ENCODE results near the gene NFILZ.
"Not testable (repeated sequence)": the region's sequence is repeated elsewhere in the genome, so short reads cannot be mapped to it uniquely, and the experiment has no call there.

NFILZ gene

DNA sequence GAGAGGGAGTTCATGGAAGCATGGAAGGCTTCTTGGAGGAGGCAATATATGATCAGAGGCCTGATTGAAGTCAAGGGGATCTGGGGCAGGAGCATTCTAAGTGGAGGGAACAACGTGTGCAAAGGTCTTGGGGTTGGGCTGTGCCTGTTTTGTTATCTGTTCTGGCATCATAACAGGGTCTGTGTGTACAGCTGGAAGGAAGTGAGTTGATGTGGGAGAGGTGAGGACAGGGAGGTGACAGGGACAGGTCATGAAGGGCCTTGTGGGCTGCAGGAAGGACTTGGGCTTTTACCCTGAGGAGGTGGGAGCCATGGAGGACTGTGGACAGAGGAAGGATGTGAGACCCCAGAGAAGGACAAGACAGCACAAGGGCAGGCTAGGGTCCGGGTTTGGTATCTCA is 1.2 kb upstream of the NFILZ start:
- DNase-seq (ENCODE audit: extremely low spot score): no peak
- ChIA-PET CTCF (no interaction called here), POLR2A (no interaction called here)

DNA sequence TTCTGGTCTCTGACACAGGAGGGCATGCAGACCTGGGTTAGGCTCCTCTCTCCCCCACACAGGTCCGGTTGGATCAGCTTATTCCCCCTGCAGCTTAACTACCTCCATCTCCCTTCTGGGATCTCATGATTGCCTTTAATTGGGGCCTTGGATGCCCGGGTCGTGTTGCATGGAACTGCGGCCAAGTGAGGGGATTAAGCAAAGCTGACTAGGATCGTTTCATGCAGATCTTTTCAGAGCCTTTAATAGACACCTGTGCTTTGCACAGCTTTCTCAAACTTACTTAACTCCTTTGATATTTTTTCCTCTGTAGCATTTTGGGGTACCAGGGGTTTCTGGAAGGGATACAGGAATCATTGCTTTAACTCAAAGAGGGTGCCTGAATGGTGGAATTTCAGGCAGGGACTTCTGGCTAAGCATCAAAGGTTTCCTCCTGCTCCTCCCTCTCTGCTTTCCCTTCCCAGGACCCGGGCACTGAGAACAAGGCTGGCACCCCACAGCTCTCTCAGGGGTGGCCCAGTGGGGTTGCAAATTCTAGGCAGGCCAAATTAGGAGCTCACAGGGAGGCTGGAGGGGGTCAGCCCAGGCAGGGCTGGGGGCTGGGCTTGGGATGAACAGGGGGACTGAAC is 477 bp downstream of the NFILZ start:
- DNase-seq (ENCODE audit: extremely low spot score): no peak
- CTCF ChIA-PET: interaction anchor here (1.0 kb wide), 1 partner anchor 50 kb away, joined by 3 read pairs; no protein-coding TSS in a partner anchor
- no peak for TF ChIP-seq SP1 (IDR thresholded peaks at IDR 0.05)
- no peak for TF ChIP-seq LEF1 (IDR thresholded peaks at IDR 0.05; ENCODE audit: borderline replicate concordance)
- no peak for TF ChIP-seq FOXM1 (IDR thresholded peaks at IDR 0.05; ENCODE audit: borderline replicate concordance)
- no peak for TF ChIP-seq HDGF (IDR thresholded peaks at IDR 0.05; ENCODE audit: borderline replicate concordance)
- TF ChIP-seq TARDBP (IDR thresholded peaks at IDR 0.05): no peak
- TF ChIP-seq ARNT (IDR thresholded peaks at IDR 0.05): no peak
- TF ChIP-seq, protein P1, sequence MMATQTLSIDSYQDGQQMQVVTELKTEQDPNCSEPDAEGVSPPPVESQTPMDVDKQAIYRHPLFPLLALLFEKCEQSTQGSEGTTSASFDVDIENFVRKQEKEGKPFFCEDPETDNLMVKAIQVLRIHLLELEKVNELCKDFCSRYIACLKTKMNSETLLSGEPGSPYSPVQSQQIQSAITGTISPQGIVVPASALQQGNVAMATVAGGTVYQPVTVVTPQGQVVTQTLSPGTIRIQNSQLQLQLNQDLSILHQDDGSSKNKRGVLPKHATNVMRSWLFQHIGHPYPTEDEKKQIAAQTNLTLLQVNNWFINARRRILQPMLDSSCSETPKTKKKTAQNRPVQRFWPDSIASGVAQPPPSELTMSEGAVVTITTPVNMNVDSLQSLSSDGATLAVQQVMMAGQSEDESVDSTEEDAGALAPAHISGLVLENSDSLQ (IDR thresholded peaks at IDR 0.05): no peak
- no peak for TF ChIP-seq ELF4 (IDR thresholded peaks at IDR 0.05)
- no peak for TF ChIP-seq CTBP1 (IDR thresholded peaks at IDR 0.05; ENCODE audit: borderline replicate concordance)
- no peak for TF ChIP-seq L3MBTL2 (conservative IDR thresholded peaks at IDR 0.05)
- TF ChIP-seq FOXK2 (IDR thresholded peaks at IDR 0.05): no peak
- no peak for TF ChIP-seq FOXA1 (IDR thresholded peaks at IDR 0.05)
- TF ChIP-seq NFRKB (IDR thresholded peaks at IDR 0.05): no peak
- TF ChIP-seq ZNF384 (IDR thresholded peaks at IDR 0.05): no peak
- no peak for TF ChIP-seq SUZ12 (IDR thresholded peaks at IDR 0.05)
- TF ChIP-seq BHLHE40 (IDR thresholded peaks at IDR 0.05; ENCODE audit: borderline replicate concordance): no peak
- POLR2A ChIA-PET: interaction anchor here (0.5 to 1.0 kb wide), 2 partner anchors 9 to 11 kb away, joined by 3 to 4 read pairs; no protein-coding TSS in a partner anchor

More for the DNA sequence above, 1.2 kb upstream of the NFILZ start:
- TF ChIP-seq ZNF384 (IDR thresholded peaks at IDR 0.05): no peak

DNA sequence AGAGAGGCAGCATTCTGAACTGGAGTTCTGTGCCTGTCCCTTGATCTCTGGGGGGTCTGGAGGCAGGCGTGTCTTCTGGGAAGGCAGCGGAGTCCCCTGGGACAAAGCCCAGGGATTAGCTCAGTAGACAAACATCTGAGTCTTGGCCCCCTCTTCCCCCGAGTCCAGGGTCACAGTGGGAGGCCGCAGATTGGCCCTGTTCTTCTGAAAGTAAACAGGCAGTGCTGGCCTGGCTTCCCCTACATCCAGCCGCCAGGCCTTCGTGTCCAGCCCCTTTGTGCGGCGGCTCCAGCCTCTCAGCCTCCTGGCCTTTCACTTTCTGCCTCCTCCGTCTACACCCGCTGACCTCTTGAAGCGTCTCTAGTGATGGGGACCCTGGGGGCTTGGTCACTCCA is 989 bp downstream of the NFILZ start:
- ChIA-PET POLR2A (interaction anchor here (1.0 kb wide), 1 partner anchor 9 kb away, joined by 4 read pairs; no protein-coding TSS in a partner anchor), CTCF (interaction anchor here (1.0 kb wide), 1 partner anchor 50 kb away, joined by 3 read pairs; no protein-coding TSS in a partner anchor)
- no peak for DNase-seq (ENCODE audit: extremely low spot score)
- no peak for TF ChIP-seq SP1 (IDR thresholded peaks at IDR 0.05)
- no peak for TF ChIP-seq CTBP1 (IDR thresholded peaks at IDR 0.05; ENCODE audit: borderline replicate concordance)
- no peak for TF ChIP-seq TARDBP (IDR thresholded peaks at IDR 0.05)
- no peak for TF ChIP-seq HDGF (IDR thresholded peaks at IDR 0.05; ENCODE audit: borderline replicate concordance)
- no peak for TF ChIP-seq L3MBTL2 (conservative IDR thresholded peaks at IDR 0.05)
- no peak for TF ChIP-seq ELF4 (IDR thresholded peaks at IDR 0.05)
- TF ChIP-seq LEF1 (IDR thresholded peaks at IDR 0.05; ENCODE audit: borderline replicate concordance): no peak
- no peak for TF ChIP-seq SUZ12 (IDR thresholded peaks at IDR 0.05)
- TF ChIP-seq NFRKB (IDR thresholded peaks at IDR 0.05): no peak
- no peak for TF ChIP-seq FOXA1 (IDR thresholded peaks at IDR 0.05)
- TF ChIP-seq ARNT (IDR thresholded peaks at IDR 0.05): no peak
- TF ChIP-seq, protein P1 (IDR thresholded peaks at IDR 0.05): no peak
- TF ChIP-seq ZNF384 (IDR thresholded peaks at IDR 0.05): no peak
- no peak for TF ChIP-seq FOXM1 (IDR thresholded peaks at IDR 0.05; ENCODE audit: borderline replicate concordance)
- no peak for TF ChIP-seq BHLHE40 (IDR thresholded peaks at IDR 0.05; ENCODE audit: borderline replicate concordance)
- no peak for TF ChIP-seq FOXK2 (IDR thresholded peaks at IDR 0.05)

DNA sequence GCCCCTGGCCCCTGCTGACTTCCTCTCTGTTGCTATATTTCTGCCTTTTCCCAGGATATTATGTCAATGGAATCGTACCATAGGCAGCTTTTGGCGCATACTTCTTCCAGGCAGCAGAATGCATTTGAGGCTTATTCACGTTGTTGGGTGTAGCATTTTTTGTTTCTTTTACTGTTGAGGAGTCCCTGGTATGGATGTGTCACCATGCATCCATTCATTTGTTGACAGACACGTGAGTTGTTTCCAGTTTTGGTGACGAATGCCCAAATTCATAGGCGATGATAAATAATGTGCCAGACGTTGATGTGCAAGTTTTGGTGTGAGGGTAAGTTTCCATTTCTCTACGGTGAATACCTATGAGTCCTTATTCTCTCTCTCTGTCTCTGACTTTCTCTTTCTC is 5.0 kb downstream of the NFILZ start:
- ChIA-PET CTCF (no interaction called here), POLR2A (no interaction called here)
- no peak for TF ChIP-seq LEF1 (IDR thresholded peaks at IDR 0.05; ENCODE audit: borderline replicate concordance)
- no peak for TF ChIP-seq BHLHE40 (IDR thresholded peaks at IDR 0.05; ENCODE audit: borderline replicate concordance)
- TF ChIP-seq, protein P1 (IDR thresholded peaks at IDR 0.05): no peak
- no peak for TF ChIP-seq FOXA1 (IDR thresholded peaks at IDR 0.05)
- TF ChIP-seq ZNF384 (IDR thresholded peaks at IDR 0.05): no peak
- TF ChIP-seq ELF4 (IDR thresholded peaks at IDR 0.05): no peak
- no peak for TF ChIP-seq FOXM1 (IDR thresholded peaks at IDR 0.05; ENCODE audit: borderline replicate concordance)
- TF ChIP-seq HDGF (IDR thresholded peaks at IDR 0.05; ENCODE audit: borderline replicate concordance): no peak
- no peak for TF ChIP-seq ARNT (IDR thresholded peaks at IDR 0.05)
- TF ChIP-seq NFRKB (IDR thresholded peaks at IDR 0.05): no peak
- TF ChIP-seq CTBP1 (IDR thresholded peaks at IDR 0.05; ENCODE audit: borderline replicate concordance): no peak
- no peak for TF ChIP-seq SP1 (IDR thresholded peaks at IDR 0.05)
- TF ChIP-seq SUZ12 (IDR thresholded peaks at IDR 0.05): no peak
- TF ChIP-seq TARDBP (IDR thresholded peaks at IDR 0.05): no peak
- TF ChIP-seq FOXK2 (IDR thresholded peaks at IDR 0.05): no peak
- no peak for DNase-seq (ENCODE audit: extremely low spot score)

DNA sequence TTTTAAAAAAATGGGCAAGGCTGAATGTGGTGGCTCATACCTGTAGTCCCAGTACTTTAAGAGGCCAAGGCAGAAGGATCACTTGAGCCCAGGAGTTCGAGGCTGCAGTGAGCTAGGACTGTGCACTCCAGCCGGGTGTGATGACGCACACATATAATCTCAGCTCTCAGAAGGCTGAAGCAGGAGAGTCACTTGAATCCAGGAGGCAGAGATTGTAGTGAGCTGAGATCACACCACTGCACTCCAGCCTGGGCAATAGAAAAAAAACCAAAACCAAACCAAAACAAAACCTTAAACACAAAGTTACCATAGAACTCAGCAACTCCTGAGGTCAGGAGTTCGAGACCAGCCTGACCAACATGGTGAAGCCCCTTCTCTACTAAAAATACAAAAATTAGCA is 6.6 kb downstream of the NFILZ start:
- POLR2A ChIA-PET; DNase-seq (ENCODE audit: extremely low spot score): not testable (repeated sequence)
- CTCF ChIA-PET: interaction anchor here (0.6 kb wide), 1 partner anchor 1389 kb away, joined by 4 read pairs; no protein-coding TSS in a partner anchor

DNA sequence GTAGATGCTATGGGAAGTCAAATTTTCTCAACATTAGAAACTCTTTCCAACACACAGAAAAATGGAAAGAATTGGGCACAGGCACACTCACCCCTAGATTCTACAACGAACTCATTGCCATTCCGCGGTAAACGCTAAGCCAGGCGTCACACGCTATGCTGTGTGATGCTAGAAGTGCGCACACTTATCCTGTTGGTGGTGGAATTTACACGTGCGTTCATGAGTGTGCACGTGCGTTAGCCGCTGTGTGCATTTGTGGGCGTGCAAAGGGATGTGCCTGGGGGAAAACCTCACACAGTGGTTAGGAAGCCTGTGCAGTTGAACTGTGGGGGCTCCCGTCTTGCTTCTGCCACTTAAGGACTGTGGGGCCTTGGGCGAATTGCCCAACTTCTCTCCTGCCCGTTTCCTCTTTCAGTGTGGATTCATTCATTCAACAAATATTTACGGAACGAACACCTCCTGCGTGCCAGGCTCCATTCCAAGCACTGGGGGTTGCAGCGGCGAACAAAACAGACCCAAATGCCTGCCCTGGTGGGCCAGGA is 7.7 kb downstream of the NFILZ start:
- TF ChIP-seq ELF4 (IDR thresholded peaks at IDR 0.05): no peak
- TF ChIP-seq CTBP1 (IDR thresholded peaks at IDR 0.05; ENCODE audit: borderline replicate concordance): no peak
- no peak for TF ChIP-seq ZNF384 (IDR thresholded peaks at IDR 0.05)
- no peak for DNase-seq (ENCODE audit: extremely low spot score)
- ChIA-PET POLR2A (no interaction called here), CTCF (no interaction called here)
